K562 (cell line): Measurements from ENCODE around the gene BCAS1. TPM values are rescaled to one million over a fixed set of nuclear protein-coding genes. Genes with fewer than 3 reads are reported as not detected.

Source experiments
- ATAC-seq: fragments of 200-7000 bp; cut with Tn5 transposase; 3 replicates; pipeline ENCODE4 v1.9.1; 2020; ENCODE audit warnings: moderate library complexity
- BruUV-seq: library from RNA; stranded (reverse); fragments of 400-500 nt; replicated peaks from 2 replicates; lab custom pipeline; 2021; lab: Mats Ljungman, UMichigan
- CTCF ChIA-PET: fragments of 300-600 bp; formaldehyde crosslinking; extraction: SDS; loops from one replicate; lab custom pipeline; 2021; ENCODE audit warnings: low intra/inter-chr PET ratio; lab: Yijun Ruan, JAX
- POLR2A ChIA-PET: fragments of 300-600, 350-650 bp; sonication (Branson Sonifier 250); formaldehyde crosslinking; extraction: SDS; loops from one replicate; lab custom pipeline; 2021; ENCODE audit warnings: antibody characterized with exemption, inconsistent platforms; lab: Yijun Ruan, JAX
- DNase-seq, 4 experiments: peaks; one replicate each; pipeline versions ENCODE4 v3.0.0 to v3.0.0-alpha.2; 2011 to 2018; ENCODE audit warnings: low spot score in 3 of 4, mixed read lengths in 3 of 4; ENCODE audit errors: extremely low read depth in 1 of 4
- FAIRE-seq: peaks from 2 replicates; lab custom pipeline; 2011; peaks lifted over from hg19 to GRCh38; lab: Jason Lieb, UNC
- H2AFZ ChIP-seq: 2 replicates; pipeline ENCODE4 v1.6.0; 2011; ENCODE audit warnings: low read depth, low read length, control low read depth, inconsistent platforms
- H3K27ac ChIP-seq: fragments of 200-600 bp; 3 replicates; pipeline ENCODE4 v1.8.0; 2011; ENCODE audit warnings: low read depth, mild to moderate bottlenecking, control low read depth, inconsistent platforms, low read length, moderate library complexity, mixed read lengths; ENCODE audit errors: extremely low read depth
- H3K27me3 ChIP-seq, 2 experiments: fragments of 300-600 bp in 1 of 2; 2 replicates in 1 of 2; 3 replicates in 1 of 2; pipeline versions ENCODE4 v1.6.0 to v1.8.0; 2011; ENCODE audit warnings: inconsistent platforms in 2 of 2, low read length in 2 of 2, mild to moderate bottlenecking in 1 of 2, mixed read lengths in 1 of 2, moderate library complexity in 1 of 2; ENCODE audit not compliant: control insufficient read depth in 2 of 2, insufficient read depth in 2 of 2
- H3K36me3 ChIP-seq: fragments of 300-600 bp; 3 replicates; pipeline ENCODE4 v1.8.0; 2011; ENCODE audit warnings: mild to moderate bottlenecking, low read length, inconsistent platforms; ENCODE audit not compliant: control insufficient read depth, insufficient read depth
- H3K4me1 ChIP-seq, 2 experiments: fragments of 200-600 bp in 1 of 2; replicated peaks in 1 of 2; 2 replicates in 1 of 2; 3 replicates in 1 of 2; pipeline versions ENCODE4 v1.5.1 to v1.8.0; 2011; ENCODE audit warnings: inconsistent platforms in 2 of 2, low read length in 2 of 2, mild to moderate bottlenecking in 1 of 2, mixed read lengths in 1 of 2, moderate library complexity in 1 of 2; ENCODE audit not compliant: control insufficient read depth in 2 of 2, insufficient read depth in 2 of 2
- H3K4me2 ChIP-seq: 2 replicates; pipeline ENCODE4 v1.6.1; 2011; ENCODE audit warnings: low read length, control low read depth, inconsistent platforms, mixed read lengths; ENCODE audit not compliant: insufficient read depth
- H3K4me3 ChIP-seq: fragments of 200-600 bp; sonication (generic), shearing (Covaris generic); 2 replicates; pipeline ENCODE4 v1.5.1; 2016; ENCODE audit warnings: control low read depth, inconsistent platforms
- H3K79me2 ChIP-seq: fragments of 200-600 bp; 3 replicates; pipeline ENCODE4 v1.8.0; 2011; ENCODE audit warnings: low read length, inconsistent platforms; ENCODE audit not compliant: control insufficient read depth, insufficient read depth
- H3K9ac ChIP-seq, 2 experiments: 2 replicates each; pipeline versions ENCODE4 v1.6.0 to v1.6.1; 2011; ENCODE audit warnings: low read depth in 2 of 2, low read length in 2 of 2, control low read depth in 1 of 2, inconsistent platforms in 1 of 2, mild to moderate bottlenecking in 1 of 2, mixed read lengths in 1 of 2; ENCODE audit not compliant: insufficient read depth in 1 of 2
- H3K9me1 ChIP-seq: one replicate; pipeline ENCODE4 v1.6.0; 2011; ENCODE audit warnings: inconsistent platforms, mild to moderate bottlenecking, low read length, moderate library complexity; ENCODE audit not compliant: control insufficient read depth, insufficient read depth
- H3K9me3 ChIP-seq: replicated peaks from 2 replicates; pipeline ENCODE4 v1.5.1; 2011; ENCODE audit warnings: low read depth, low read length, inconsistent platforms; ENCODE audit not compliant: control insufficient read depth, insufficient read depth
- H4K20me1 ChIP-seq: replicated peaks from 2 replicates; pipeline ENCODE4 v1.6.1; 2011; ENCODE audit warnings: low read length, inconsistent platforms, mixed read lengths; ENCODE audit not compliant: control insufficient read depth, insufficient read depth
- KLF10 ChIP-seq: fragments of 250-450 bp; sonication (Bioruptor Pico); IDR thresholded peaks from 2 replicates; pipeline ENCODE4 v1.6.1; 2021; ENCODE audit warnings: matching md5 sums
- LCOR ChIP-seq: sonication (generic); formaldehyde crosslinking; IDR thresholded peaks from 2 replicates; pipeline ENCODE4 v1.8.0; 2022; ENCODE audit warnings: mild to moderate bottlenecking, missing genetic modification reagents
- SIN3A ChIP-seq, 2 experiments: fragments of 150-350 bp in 1 of 2; IDR thresholded peaks; 2 replicates each; pipeline ENCODE4 v1.6.1; 2011 to 2016; ENCODE audit warnings: borderline replicate concordance in 2 of 2, low read depth in 2 of 2, low read length in 2 of 2, mild to moderate bottlenecking in 2 of 2, moderate library complexity in 2 of 2; ENCODE audit not compliant: control insufficient read depth in 1 of 2
- ZBTB11 ChIP-seq, 3 experiments: fragments of 200-800 bp in 1 of 3; fragments of 250-450 bp in 1 of 3; fragments of 450-650 bp in 1 of 3; sonication (Bioruptor Pico) in 1 of 3; sonication (Bioruptor generic) in 1 of 3; formaldehyde crosslinking in 1 of 3; IDR thresholded peaks; 2 replicates each; pipeline versions ENCODE4 v1.6.1 to v1.8.0; 2016 to 2022; ENCODE audit warnings: mild to moderate bottlenecking in 2 of 3, missing genetic modification characterization in 2 of 3, missing compliant biosample characterization in 1 of 3, moderate library complexity in 1 of 3
- ZNF384 ChIP-seq: IDR thresholded peaks from 2 replicates; pipeline ENCODE4 v1.6.1; 2012; ENCODE audit warnings: low read depth, low read length, improper control_type of control experiment
- WGBS: fragments of 100-300 bp; shearing (Covaris generic); methylation state at CpG from one replicate; pipeline ENCODE4 v1.1.6; 2016; ENCODE audit warnings: low coverage, mixed read lengths; ENCODE audit not compliant: insufficient coverage; ENCODE audit errors: missing lambda C conversion rate; 5-methylcytosine and 5-hydroxymethylcytosine counted together
- in situ Hi-C: fragments of 300-500 bp; cut with MboI; formaldehyde crosslinking; loops from 4 replicates; pipeline ENCODE4 v1.15.0; 2018; ENCODE audit warnings: inconsistent platforms, mixed read lengths
- intact Hi-C: fragments of 100-400 bp; cut with micrococcal nuclease; formaldehyde crosslinking; loops from 2 replicates; pipeline ENCODE4 v1.14.2; 2022
- polyA plus RNA-seq, 8 experiments: library from polyadenylated mRNA; depleted of rRNA in 4 of 8; stranded (reverse) in 5 of 8; unstranded in 3 of 8; fragments of >200 nt; fragmentation: Nextera tagmentation in 2 of 8; fragmentation: Illumina TruSeq in 1 of 8; extraction: Ambion mirVana in 2 of 8; extraction: Trizol in 1 of 8; gene quantifications; 2 replicates each; pipeline versions ENCODE4 v1.2.1 to v1.2.3, GENCODE V29; 2011 to 2014; ENCODE audit warnings: inconsistent platforms in 1 of 8, missing spikeins in 1 of 8
- total RNA-seq, 7 experiments: library from RNA; depleted of rRNA in 6 of 7; stranded (reverse); fragments of >200 nt in 6 of 7; fragmentation: Illumina TruSeq in 2 of 7; extraction: Trizol in 2 of 7; gene quantifications; 2 replicates each; pipeline versions ENCODE4 v1.2.1 to v1.2.3, GENCODE V29; 2011 to 2021; ENCODE audit warnings: low replicate concordance in 1 of 7

BCAS1 gene
- total and polyA plus RNA-seq, 9 of the 15 experiments (the other 6 are each of a cell fraction or from before 2014, with no cell fraction given): 0.18 to 2.3 (median 0.93) TPM

DNA sequence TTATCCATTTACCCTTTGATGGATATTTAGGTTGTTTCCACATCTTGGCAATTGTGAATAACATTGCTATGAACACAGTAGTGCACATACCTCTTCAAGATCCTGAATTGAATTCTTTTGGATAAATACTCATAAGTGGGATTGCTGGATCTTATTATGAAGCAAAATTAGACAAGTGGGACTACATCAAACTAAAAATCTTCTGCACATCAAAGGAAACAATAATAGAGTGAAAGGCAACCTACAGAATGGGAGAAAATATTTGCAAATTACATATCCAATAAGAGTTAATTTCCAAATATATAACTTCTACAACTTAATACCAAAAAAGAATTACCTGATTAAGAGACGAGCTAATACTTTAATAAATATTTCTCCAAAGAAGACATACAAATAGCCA, 38.4 kb upstream of the BCAS1 start:
- no peak for FAIRE-seq
- intact Hi-C loops: no loop called here
- WGBS: 8% methylated on average over 1 of the region's 1 CpG
- in situ Hi-C loops: no loop called here
- ATAC-seq: no peak
- Histone ChIP-seq H3K27ac (no peak overlapping the region), H3K4me1 (no peaks in the 10 kb centered on the region; a peak in 1 of 5 replicates), H3K79me2 (no peaks in the 10 kb centered on the region), H2AFZ (no peak overlapping the region), H3K9ac (no peak overlapping the region), H3K9me3 (no peaks in the 10 kb centered on the region), H3K9me1 (no peaks in the 10 kb centered on the region), H3K4me3 (no peak overlapping the region), H3K4me2 (no peak overlapping the region), H4K20me1 (no peaks in the 10 kb centered on the region), H3K27me3 (no peaks in the 10 kb centered on the region), H3K36me3 (no peaks in the 10 kb centered on the region)
- TF ChIP-seq KLF10 (no peak), ZBTB11 (CRISPR knock-in tag; IDR thresholded peaks at IDR 0.05) (peak in 1 of 3 experiments; percentile 70; a peak in 2 of 6 replicates), LCOR (CRISPR knock-in tag) (no peak), SIN3A (IDR thresholded peaks at IDR 0.05; ENCODE audit: borderline replicate concordance in 2 of 2, control insufficient read depth in 1 of 2, low read depth in 2 of 2, low read length in 2 of 2) (no peak), ZNF384 (no peak)
- ChIA-PET POLR2A (no interaction called here), CTCF (no interaction called here)
- no peak for DNase-seq
- BruUV-seq: no TSS peak
